NCI-H2081 (cell line): Measurements from ENCODE around the gene CTTN.
"Not testable (repeated sequence)": the region's sequence is repeated elsewhere in the genome, so short reads cannot be mapped to it uniquely, and the experiment has no call there.

ENCODE experiments used
- DNase-seq, 2 experiments: peaks; one replicate each; lab custom pipeline; 2025; lab: John Stamatoyannopoulos, UW

The CTTN gene

DNA sequence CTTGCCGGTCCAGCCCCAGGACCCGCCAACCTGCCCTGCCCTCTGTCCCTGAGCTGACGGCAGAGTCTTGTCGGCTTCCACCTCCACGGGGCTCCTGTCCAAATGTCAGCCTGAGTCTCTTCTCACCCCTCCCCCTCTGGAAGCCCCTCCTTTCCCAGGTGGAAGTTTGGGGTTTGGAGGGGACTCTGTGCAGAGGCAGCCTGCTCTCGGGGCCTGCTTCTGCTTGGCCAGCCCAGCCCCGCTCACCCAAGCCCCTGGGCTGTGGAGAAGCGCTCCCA is 31.0 kb downstream of the CTTN start:
- DNase-seq = no peak

GRCh38 chr11:70429724-70430521 is 31.6 kb downstream of the CTTN start:
- DNase-seq = no peak

DNA sequence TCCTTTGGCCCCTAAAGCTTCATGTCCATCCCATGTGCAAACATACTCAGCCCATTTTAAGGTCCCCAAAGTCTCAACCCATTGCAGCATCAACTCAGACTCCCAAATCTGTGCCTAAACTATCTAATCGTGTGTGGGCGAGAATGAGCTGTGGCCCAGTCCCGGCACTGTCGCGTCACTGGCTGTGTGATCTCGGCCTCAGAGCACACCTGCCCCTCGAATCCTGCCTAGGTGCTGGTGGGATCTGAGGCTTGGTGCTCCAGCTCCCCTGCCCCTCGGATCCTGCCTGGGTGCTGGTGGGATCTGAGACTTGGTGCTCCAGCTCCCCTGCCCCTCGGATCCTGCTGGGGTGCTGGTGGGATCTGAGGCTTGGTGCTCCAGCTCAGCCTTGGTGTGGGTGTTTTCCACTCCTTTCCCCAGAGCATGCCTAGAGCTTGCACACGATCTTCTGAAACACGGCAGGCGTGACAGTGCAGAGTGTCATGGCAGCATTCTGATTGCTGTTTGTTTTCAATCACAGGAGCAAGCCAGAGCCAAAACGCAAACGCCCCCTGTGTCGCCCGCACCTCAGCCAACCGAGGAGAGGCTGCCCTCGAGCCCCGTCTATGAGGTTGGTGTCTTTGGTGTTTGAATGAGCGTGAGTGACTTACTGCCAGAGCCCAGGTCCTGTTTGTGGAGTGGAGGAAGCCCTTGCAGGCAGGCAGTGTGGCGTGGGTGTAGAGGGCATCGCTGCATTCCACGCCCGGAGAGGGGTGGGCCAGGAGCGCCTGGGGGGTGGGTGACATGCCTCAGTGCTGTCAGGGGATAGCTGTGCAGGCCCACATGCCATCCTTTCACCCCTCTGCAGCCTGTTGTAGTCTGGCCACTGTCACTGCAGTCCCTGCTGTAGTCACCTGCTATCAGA is 32.6 kb downstream of the CTTN start:
- DNase-seq = no peak

DNA sequence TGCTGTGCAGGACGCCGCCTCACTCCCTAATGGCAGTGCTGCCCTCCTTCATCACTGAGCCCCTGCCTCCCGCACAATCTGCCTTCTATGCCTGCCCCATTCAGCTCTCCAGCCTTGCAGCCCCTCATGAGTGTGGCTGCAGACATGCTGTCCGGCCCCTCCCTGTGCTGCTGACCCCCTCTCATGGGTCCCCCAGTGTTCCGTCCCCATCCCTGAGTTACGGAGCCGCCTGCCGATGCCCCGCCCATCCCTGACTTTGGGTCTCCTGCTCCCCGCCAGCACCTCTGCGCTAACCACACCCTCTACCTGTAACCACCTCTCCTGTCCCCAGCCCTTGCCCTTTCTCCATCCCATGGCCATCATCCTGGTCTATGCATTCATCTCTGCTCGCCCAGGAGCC is 33.3 kb downstream of the CTTN start:
- DNase-seq = no peak

GRCh38 chr11:70432065-70432464 is 33.7 kb downstream of the CTTN start:
- no peak for DNase-seq

- DNase-seq = no peak
Measured at GRCh38 chr11:70432580-70432979, 34.3 kb downstream of the CTTN start.

GRCh38 chr11:70433038-70433437 is 34.7 kb downstream of the CTTN start:
- no peak for DNase-seq

DNA sequence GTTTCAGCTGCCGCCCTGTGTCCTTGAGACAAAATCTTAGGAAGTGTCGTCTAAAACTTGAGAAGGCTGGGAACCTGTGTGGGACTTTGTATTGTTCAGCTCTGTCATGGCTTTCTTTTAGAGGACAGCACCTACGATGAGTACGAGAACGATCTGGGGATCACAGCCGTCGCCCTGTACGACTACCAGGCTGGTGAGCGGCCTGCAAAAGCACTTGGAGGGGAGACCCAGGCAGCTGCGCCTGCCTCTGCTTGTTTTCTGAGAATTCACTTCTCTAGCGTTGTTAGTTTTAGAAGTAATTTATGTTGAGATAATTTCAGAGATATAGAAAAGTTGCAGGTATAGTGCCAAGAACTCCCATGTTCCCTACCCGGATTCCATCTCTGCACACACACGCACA is 35.2 kb downstream of the CTTN start:
- no peak for DNase-seq

GRCh38 chr11:70433966-70434812 is 35.9 kb downstream of the CTTN start:
- DNase-seq = no peak

DNA sequence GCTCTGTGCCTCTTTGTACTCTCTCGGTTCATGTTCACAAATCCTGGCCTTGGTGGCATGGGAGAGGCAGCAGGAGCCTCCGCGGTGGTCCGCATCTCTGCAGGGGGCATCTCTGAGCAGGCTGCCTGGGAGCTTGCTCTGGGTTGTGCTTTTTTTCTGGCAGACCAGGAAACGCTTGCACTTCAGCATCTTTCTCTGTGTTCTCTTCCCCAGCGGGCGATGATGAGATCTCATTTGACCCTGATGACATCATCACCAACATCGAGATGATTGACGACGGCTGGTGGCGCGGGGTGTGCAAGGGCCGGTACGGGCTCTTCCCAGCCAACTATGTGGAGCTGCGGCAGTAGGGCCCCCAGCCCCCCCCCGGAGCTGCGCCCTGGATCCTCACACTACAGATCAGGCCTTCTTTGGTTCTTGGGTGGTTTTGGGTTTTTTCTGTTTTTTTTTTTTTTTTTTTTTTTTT is 36.5 kb downstream of the CTTN start:
- DNase-seq = no peak

DNA sequence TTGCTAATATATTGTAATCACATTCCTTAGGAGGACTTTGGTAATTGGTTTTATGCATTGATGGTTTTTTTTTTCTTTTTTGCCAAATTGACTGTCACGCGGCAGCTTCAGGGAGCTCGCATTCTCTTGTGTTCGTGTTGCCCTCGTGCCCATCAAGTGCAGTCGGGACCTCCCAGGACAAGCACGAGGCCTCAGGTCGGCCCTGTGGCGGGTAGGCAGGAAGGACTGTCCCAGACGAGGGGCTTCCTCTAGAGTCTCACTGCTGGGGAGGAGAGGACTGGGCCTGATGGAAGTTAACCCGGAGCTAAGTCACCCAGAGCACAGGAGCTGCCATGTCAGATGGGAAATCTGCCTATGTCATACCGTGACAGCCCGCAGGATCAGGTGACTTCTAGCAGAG is 37.0 kb downstream of the CTTN start:
- DNase-seq = no peak

DNA sequence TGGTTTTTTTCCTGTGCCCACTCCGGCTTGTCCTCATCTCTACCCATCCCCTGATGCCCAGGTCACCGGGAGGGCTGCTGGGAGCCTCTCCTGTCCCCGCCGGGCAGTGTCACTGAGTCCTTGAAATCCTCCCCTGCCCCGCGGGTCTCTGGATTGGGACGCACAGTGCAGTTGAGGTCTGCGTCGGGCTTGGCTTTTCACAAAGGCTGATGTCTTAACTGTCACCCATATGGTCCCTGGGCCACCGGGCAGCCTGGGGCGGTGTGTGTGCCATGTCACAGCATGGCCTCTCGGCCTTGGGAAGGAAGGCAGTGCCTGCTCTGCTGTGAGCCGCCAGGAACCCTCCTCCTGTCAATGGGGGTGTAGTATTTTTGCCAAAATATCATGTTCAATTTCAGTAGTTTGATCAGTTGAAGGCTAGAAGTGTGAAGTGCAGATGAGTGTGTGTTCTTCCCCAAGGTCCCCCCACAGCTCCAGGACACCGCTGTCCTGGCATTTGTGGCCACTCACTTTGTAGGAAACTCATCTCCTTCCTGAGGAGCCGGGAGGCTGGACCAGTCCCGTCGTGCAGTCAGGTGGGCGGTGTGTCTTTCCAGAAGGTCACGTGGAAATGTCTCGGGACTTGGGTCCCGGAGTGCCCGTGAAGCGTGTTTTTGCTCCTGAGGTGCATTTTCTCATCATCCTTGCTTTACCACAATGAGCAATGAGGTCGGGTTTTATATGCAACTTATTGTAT is 37.6 kb downstream of the CTTN start:
- no peak for DNase-seq

DNA sequence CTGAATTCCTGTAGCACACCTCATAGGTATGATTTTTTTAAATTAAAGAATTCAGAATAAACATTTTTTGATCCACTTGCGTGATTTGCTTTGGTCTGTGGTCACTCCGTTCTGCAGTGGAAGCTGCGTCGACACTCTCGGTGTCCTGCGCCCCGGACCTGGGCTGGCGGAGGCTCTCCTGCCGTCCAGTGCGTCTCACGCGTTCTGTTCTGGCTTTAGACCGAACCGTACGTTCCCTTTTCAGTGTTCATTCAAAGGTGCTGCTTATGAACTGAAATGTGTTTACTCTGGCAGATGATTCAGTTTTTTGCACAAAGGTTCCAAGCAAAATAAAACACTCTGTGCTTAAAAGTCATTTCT is 38.2 kb downstream of the CTTN start:
- DNase-seq = no peak

DNA sequence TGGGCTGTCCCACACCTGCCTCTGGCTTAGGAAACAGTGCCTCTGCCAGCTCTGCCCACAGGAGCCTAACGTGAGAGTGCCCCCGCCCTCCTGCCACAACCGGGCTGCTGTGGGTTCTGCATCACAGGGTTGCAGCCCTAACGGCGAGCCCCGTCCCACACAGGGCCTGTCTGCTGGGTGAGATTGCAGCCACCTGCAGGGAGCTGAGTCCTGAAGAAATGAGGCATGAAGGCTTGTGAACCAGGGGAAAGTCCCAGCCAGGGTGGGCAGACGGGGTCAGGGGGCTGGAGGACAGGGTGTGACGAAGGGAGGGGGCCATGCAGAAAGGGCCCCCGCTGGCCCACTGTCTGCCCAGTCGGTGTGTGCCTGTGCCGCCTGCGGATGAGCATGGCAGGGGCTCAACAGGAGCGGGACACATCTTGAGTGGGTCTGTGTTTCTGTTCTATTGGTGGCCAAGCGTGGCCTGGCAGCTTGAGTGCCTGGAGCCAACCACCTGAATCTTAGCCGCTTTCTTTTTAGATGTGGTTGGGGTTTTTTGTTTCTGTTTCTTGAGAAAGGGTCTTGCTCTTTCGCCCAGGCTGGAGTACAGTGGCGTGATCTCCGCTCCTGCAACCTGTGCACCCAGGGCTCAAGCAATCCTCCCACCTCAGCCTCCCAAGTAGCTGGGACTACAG is 38.9 kb downstream of the CTTN start:
- DNase-seq = no peak

GRCh38 chr11:70440206-70440605 is 41.9 kb downstream of the CTTN start:
- DNase-seq = no peak

DNA sequence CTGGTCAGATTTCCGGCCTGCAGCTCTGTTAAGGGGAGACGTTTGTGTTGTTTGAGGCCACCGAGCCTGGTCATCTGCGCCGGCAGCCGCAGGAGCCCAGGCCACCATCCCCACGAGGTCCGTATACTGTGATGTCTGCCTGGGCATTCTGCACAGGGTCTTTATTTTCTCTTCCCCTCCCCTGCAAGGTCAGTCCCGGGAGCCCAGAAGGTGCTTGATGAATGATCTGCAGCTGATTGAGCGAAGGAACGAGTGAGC is 45.4 kb downstream of the CTTN start:
- DNase-seq = no peak

- DNase-seq = no peak
Measured at GRCh38 chr11:70445091-70445490, 46.8 kb downstream of the CTTN start.

DNA sequence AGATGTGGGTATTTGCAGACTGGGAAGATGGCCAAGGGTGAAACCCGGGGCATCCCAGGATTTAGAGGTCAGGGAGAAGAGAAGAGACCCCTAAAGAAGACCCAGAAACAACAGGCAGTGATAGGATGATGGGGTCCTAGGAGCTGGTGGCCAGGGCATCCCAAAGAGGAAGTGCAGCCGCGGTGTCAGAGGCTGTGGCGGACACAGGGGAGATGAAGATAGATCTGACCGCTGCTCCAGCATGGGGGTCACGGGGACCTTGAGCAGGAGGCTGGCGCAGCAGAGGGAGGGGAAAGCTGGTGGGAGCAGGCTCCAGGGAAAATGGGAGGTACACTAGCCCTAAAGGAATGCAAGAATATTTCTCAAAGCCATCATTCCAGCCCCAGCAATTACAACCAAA is 47.3 kb downstream of the CTTN start:
- DNase-seq = no peak

DNA sequence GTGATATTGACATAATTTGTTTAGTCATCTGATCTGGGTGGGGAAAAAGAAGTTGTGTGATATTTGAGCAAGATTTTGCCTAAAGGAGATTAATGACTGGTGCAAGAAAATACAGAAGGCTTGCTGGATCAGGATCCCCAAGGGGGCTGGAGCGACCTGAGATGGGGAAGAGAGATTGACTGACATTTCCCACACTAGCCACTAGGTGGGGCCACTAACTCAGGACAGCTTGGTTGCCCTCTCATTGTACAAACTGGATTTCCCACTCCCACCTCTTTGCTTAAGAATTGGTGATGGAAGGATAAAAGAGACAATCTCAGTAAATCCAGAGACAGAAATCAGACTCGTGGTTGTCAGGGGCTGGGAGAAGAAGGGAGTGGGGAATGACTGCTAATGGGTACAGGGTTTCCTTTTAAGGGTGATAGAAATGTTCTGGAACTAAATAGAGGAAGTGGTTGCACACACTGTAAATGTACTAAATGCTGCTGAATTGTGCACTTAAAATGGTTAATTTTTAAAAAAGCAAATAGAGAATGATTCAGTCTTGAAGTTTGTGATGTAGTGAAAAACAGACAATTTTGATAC is 50.7 kb downstream of the CTTN start:
- DNase-seq = no peak

DNA sequence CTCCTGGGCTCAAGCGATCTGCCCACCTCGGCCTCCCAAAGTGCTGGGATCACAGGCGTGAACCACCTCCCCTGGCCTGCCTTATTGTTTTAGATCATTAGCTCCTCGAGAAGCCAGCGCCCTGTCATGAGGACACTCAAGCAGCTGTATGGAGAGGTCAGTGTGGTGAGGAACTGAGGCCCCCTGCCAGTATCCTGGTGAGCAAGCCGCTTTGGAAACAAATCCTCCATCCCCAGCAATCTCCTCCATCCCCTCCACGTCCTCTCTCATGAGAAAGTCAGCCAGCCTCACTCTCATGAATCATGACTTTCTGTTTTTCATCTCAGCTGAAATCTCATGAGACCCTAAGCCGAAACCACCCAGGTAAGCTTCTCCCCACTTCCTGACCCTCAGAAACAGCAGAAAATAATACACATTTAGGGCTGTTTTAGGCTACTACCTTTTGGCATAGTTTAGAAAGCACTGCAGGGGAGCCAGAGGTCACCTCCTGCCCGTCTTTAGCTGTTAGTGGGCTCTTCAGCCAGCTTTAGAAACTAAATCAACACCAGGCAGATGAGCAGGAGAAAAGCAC is 56.0 kb downstream of the CTTN start:
- DNase-seq = no peak

GRCh38 chr11:70454811-70455210 is 56.5 kb downstream of the CTTN start:
- DNase-seq = not testable (repeated sequence)
